WI38 (cell line): ENCODE data around the gene PDE2A.

ENCODE experiments used
- H3K4me3 ChIP-seq: 2 replicates; pipeline ENCODE4 v1.5.1; 2011; ENCODE audit warnings: low read depth, mild to moderate bottlenecking, control low read depth, low read length
- TF ChIP-seq, protein P1 (sequence below): IDR thresholded peaks from 2 replicates; pipeline ENCODE4 v1.5.1; 2012; ENCODE audit warnings: low read depth, mild to moderate bottlenecking, control low read depth, low read length

Gene PDE2A

DNA sequence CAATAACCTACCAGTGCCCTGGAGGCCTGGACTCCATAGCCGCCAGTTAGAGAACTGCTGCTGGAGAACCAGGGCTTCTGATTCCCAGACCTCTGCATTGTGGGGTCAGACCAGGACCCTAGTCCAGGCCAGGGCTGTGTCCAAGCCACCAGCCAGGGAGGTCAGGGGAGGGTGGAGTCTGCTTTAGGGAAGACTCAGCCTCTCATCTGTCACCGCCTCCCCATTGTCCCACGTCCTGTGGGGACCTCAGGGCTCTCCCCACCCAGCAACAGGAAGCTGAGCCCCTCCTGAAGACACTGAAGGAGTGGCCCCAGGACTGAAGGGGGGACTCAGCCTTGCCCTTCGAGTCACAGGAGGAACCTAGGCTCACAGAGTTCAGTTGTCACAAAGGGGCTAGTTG, 41.2 kb downstream of the PDE2A start:
- TF ChIP-seq, protein P1, sequence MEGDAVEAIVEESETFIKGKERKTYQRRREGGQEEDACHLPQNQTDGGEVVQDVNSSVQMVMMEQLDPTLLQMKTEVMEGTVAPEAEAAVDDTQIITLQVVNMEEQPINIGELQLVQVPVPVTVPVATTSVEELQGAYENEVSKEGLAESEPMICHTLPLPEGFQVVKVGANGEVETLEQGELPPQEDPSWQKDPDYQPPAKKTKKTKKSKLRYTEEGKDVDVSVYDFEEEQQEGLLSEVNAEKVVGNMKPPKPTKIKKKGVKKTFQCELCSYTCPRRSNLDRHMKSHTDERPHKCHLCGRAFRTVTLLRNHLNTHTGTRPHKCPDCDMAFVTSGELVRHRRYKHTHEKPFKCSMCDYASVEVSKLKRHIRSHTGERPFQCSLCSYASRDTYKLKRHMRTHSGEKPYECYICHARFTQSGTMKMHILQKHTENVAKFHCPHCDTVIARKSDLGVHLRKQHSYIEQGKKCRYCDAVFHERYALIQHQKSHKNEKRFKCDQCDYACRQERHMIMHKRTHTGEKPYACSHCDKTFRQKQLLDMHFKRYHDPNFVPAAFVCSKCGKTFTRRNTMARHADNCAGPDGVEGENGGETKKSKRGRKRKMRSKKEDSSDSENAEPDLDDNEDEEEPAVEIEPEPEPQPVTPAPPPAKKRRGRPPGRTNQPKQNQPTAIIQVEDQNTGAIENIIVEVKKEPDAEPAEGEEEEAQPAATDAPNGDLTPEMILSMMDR = no peak
- no peak overlapping the region for H3K4me3 ChIP-seq

DNA sequence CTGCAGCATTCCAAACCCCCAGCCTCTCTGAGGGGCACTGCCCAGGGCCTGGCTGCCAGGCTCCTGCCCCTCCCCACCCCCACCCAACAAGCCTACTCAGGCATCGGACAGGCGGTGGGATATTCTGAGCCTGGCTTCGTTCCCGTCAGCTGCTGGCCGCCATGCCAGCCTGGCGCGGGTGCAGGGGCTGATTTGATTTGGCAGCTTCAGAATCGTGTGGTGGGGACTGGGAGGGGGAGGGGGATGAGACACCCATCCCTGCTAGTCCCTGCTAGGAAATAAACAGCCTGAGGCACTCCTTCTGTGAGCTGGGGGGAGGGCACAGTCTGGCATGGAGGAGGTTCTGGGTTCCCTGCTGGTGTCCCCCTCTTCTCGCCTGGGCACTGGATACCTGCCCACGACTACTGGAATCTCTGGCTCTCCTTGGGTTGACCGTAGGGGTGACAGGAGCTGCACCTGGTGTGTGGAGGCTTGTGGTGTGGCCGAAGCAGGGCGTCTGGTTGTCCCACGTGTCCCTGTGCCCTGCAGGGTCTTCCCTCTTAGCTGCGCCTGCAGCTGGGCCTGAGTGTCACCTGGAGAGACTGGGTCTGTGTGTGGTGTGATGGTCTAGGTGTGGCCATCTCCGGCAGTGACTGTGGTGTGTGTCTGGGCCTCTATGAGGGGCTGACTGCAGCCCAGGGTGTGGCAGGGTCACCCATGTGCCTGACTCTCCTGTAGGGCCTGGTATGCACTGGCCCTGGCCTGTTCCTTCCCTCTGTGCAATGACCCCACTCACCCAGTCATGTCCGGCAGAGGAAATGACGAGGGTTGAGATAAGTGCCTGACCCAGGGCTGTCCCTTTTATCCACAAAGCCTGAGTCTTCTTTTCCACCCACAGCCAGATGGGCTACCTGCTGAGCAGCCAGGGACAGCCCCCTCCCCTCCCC, 42.2 kb downstream of the PDE2A start:
- TF ChIP-seq, protein P1 = no peak

DNA sequence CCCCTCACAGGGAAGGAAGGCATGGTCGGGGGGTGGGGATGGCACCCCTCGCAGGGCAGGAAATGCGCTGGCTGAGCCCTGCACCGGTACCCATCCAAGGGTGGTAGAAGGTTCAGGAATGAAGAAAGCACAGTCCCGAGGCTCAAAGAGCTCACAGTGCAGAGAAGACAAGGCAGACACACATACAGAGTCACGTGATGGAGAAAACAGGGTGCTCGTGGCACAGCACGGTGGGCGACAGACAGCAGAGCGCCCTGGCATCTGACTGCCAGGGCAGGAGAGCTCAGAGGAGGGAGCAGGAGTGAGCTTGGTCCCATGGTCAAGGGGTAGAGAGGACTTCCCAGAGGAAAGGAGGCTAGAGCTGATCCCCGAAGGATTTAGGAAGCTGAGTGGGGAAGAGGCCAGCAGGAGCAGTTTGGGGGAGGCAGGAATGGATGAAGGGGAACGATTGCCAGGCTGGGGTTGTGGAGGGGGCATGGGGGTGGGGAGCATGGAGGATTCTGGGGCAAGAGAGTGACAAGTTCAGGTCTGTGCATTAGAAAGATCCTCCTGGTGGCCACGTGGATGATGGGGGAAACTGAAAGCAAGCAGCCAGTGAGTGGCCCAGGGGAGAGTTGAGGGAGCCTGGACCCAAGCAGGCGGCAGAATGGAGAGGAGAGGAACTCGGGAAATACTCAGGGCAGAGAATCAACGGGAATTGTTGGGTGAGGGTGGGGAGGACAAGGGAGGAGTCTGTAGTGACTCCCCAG, 43.9 kb downstream of the PDE2A start:
- TF ChIP-seq, protein P1 = no peak
- no peak overlapping the region for H3K4me3 ChIP-seq

More for the DNA sequence above, 42.2 kb downstream of the PDE2A start:
- H3K4me3 ChIP-seq = no peak overlapping the region

DNA sequence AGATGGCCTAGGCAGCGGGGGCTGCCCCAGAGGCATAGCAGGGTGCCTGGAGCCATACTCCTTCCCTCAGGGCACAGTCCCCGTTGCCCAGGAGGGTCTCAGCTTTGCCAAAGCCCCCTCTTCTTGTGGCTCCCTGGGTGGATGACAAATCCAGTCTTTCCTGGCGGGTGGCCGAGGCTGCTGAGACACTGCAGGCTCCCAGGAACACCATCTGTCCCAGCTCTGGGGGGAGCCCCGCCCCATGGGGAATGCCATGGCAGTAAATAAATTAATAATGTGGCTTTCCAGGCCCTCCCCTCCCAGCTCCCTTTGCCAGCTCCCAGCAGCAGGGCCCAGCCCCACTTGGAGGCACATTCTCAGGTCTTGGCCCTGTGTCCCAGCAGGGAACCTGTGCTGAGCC, 45.0 kb downstream of the PDE2A start:
- H3K4me3 ChIP-seq = no peak overlapping the region
- TF ChIP-seq, protein P1 = no peak

DNA sequence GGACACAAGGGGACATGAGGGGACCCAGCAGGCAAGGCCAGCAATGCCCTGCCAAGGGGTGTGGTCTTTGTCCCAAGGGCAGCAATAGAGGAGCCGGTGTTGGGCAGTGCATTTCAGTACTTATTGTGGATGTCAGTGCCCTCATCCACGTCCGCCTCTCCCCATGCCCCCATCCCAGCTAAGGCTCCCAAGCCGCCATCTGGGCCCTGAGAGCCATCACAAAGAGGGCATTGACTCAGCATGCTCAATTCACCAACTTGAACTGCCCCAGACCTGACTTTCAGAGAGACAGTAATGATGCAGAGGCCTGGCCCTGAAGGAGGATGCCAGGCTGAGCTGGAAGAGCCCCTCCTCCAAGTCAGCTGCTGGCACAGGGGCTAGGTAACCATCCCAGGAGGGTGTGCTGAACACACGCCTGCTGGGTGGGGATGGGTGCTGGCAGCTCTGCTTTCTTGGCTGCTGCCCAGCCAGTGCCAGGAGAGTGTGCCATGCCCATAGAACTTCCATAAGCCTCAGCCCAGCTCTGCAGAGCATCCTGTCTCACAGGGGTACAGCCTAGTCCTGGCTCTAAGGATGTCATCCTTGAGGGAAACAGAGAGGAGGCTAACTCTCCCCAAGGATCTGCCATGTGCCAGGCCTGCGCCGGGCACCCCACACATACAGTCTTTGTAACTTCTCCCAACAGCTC, 46.5 kb downstream of the PDE2A start:
- no peak overlapping the region for H3K4me3 ChIP-seq
- TF ChIP-seq, protein P1 = no peak

DNA sequence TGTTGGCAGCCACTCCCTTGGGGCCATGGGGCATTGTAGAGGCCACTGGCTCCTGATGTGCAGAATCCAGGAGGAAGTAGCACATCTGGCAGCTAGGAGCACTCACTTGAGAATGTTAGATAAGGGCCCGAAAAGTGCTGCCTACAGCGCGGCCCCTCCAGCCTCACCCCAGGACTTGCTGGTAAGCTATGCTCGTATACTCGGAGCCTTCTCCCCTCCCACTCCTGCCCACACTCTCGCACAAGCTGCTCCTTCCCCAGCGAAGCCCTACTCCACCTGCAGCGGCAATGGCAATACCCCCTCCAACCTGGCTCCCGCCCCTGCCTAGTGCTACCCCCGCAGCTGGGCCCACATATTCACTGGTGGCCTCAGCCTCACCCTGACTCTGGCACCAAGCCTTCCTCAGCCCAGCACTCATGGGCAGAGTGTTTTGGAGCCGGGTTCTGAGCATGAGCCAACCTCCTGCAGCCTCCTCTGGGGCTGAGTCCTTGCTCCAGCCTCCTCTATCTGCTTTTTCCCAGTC, 47.7 kb downstream of the PDE2A start:
- TF ChIP-seq, protein P1 = no peak

More for the DNA sequence above, 47.7 kb downstream of the PDE2A start:
- no peak overlapping the region for H3K4me3 ChIP-seq
